C4-2B (cell line): ENCODE results near the gene MAST1.
A peak's percentile ranks its signal among the peaks of the same experiment; 100 is the strongest.

Experiments
- CTCF ChIP-seq: fragments of 450-650 bp; conservative IDR thresholded peaks from 2 replicates; pipeline ENCODE4 v1.5.1; 2017; ENCODE audit warnings: mild to moderate bottlenecking
- ZFX ChIP-seq: fragments of 450-650 bp; IDR thresholded peaks from 2 replicates; pipeline ENCODE4 v1.6.1; 2017

GRCh38 chr19:12825254-12826131 is 12.8 kb upstream of the MAST1 start:
- TF ChIP-seq CTCF (peak; percentile 86), ZFX (no peak)
